Mucosa of descending colon (tissue), 3 donors: ENCODE results near the gene RCAN1. TPM values are rescaled to one million over a fixed set of nuclear protein-coding genes. Genes with fewer than 3 reads are reported as not detected.

Source experiments
- ATAC-seq: fragments of 200-7000 bp; cut with Tn5 transposase; one replicate; pipeline ENCODE4 v1.9.1; 2020; ENCODE audit warnings: mild to moderate bottlenecking, moderate library complexity
- DNase-seq, 3 donors: peaks; one replicate each; pipeline ENCODE4 v3.0.0-alpha.2; 2020
- H3K36me3 ChIP-seq: fragments of 200-600 bp; one replicate; pipeline ENCODE4 v1.8.0; 2021; ENCODE audit warnings: low read depth, mild to moderate bottlenecking
- H3K4me1 ChIP-seq: fragments of 200-600 bp; one replicate; pipeline ENCODE4 v1.8.0; 2021; ENCODE audit warnings: low read depth, mild to moderate bottlenecking
- H3K4me3 ChIP-seq: fragments of 200-600 bp; one replicate; pipeline ENCODE4 v1.8.0; 2021; ENCODE audit warnings: mild to moderate bottlenecking
- H3K9me3 ChIP-seq: fragments of 200-600 bp; one replicate; pipeline ENCODE4 v1.8.0; 2021; ENCODE audit warnings: mild to moderate bottlenecking
- intact Hi-C, 2 donors: fragments of 100-400 bp; cut with DNase I in 1 of 2; cut with micrococcal nuclease in 1 of 2; formaldehyde crosslinking; loops; one replicate each; pipeline versions ENCODE4 v1.11.0 to v1.11.1; 2022; cut with DNase I, micrococcal nuclease
- total RNA-seq, 3 donors: library from RNA; stranded (reverse); fragmentation: NEBNext Ultra II Directional in 2 of 3; extraction: Animal tissue kit (Norgen Biotek cat#: 25700) in 2 of 3; gene quantifications; one replicate each; pipeline versions ENCODE4 v1.2.1 to v1.2.4, GENCODE V29; 2021 to 2023
- TF ChIP-seq, protein P1 (sequence below): fragments of 200-600 bp; IDR thresholded peaks from one replicate; pipeline ENCODE4 v1.8.0; 2022; ENCODE audit warnings: antibody characterized with exemption, mild to moderate bottlenecking
- donor health status: DM: no; HTN: no; CAD: no; lungs with moderate emphysema.
- donor health status: DM: no; HTN: no; CAD: no.
- donor health status: DM: no; HTN: yes; CAD: no.

Gene RCAN1
- total RNA-seq, 3 donors from 2014 or later: 44.4 to 55.2 (median 50.7) TPM

DNA sequence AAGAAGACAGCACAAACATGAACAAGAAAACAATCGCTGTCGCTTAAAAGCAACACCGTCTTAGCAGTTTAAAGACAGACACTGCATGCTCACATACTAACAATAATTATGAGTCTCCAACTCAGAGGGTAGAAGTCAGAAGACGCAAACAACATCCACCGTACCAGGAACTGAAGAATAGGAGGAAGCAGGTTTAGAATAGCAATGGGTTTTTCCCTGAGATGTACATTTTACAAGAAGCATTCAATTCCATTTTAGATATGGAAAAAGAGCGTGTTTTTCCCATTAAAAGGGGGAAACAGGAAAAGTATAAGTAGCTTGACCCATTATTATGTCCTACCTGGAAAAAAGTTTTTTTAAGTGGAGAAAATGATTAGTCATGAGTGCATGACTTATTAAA lies 68.4 kb downstream of the RCAN1 start:
- no peak overlapping the region for H3K4me3 ChIP-seq

GRCh38 chr21:34545079-34545884 lies 69.6 kb downstream of the RCAN1 start:
- TF ChIP-seq, protein P1, sequence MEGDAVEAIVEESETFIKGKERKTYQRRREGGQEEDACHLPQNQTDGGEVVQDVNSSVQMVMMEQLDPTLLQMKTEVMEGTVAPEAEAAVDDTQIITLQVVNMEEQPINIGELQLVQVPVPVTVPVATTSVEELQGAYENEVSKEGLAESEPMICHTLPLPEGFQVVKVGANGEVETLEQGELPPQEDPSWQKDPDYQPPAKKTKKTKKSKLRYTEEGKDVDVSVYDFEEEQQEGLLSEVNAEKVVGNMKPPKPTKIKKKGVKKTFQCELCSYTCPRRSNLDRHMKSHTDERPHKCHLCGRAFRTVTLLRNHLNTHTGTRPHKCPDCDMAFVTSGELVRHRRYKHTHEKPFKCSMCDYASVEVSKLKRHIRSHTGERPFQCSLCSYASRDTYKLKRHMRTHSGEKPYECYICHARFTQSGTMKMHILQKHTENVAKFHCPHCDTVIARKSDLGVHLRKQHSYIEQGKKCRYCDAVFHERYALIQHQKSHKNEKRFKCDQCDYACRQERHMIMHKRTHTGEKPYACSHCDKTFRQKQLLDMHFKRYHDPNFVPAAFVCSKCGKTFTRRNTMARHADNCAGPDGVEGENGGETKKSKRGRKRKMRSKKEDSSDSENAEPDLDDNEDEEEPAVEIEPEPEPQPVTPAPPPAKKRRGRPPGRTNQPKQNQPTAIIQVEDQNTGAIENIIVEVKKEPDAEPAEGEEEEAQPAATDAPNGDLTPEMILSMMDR: no peak
- intact Hi-C loops: no loop called here
- DNase-seq (peak; percentile 37 to 53 (median 46)), ATAC-seq (peak; percentile 34)
- no peak overlapping the region for H3K4me3 ChIP-seq
- no peaks in the 10 kb centered on the region for H3K36me3 ChIP-seq
- H3K9me3 ChIP-seq: no peaks in the 10 kb centered on the region
- peaks cover 35% of the 10 kb centered on the region for H3K4me1 ChIP-seq

More for the DNA sequence above, 68.4 kb downstream of the RCAN1 start:
- DNase-seq: no peak
- intact Hi-C loops: no loop called here
- Histone ChIP-seq H3K36me3 (no peaks in the 10 kb centered on the region), H3K9me3 (no peaks in the 10 kb centered on the region), H3K4me1 (peaks cover 35% of the 10 kb centered on the region)
- TF ChIP-seq, protein P1: no peak
- no peak for ATAC-seq

- TF ChIP-seq, protein P1: no peak
- ATAC-seq: peak; percentile 75
- Histone ChIP-seq H3K4me1 (peaks cover 35% of the 10 kb centered on the region), H3K4me3 (no peak overlapping the region), H3K36me3 (no peaks in the 10 kb centered on the region), H3K9me3 (no peaks in the 10 kb centered on the region)
- intact Hi-C loops: no loop called here
- peak in 2 of 3 donors; percentile 74 to 94 for DNase-seq
These were observed 70.8 kb downstream of the RCAN1 start for GRCh38 chr21:34544032-34544496.

DNA sequence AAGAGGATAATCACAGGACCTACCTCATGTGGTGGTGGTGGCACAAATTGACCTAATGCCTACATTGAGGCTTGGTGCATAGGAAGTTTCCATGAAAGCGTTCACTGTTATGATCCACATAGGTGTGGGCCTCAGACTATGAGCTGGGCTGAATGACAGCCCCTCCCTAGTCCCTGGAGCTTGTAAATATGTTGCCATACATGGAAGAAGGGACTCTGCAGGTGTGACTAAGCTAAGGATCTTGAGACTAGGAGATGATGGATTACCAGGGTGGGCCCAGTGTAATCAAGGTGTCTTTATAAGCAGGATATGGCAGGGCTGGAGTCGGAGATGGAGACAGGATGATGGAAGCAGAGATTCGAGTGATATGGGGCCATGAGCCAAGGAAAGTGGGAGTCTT lies 71.9 kb downstream of the RCAN1 start:
- Histone ChIP-seq H3K36me3 (no peaks in the 10 kb centered on the region), H3K9me3 (no peaks in the 10 kb centered on the region), H3K4me1 (peaks cover 35% of the 10 kb centered on the region), H3K4me3 (no peak overlapping the region)
- ATAC-seq (peak; percentile 90), DNase-seq (peak in 1 of 3 donors; percentile 63)
- TF ChIP-seq, protein P1: no peak
- intact Hi-C loops: no loop called here

- peaks cover 24% of the 10 kb centered on the region for H3K4me1 ChIP-seq
- ATAC-seq: no peak
- intact Hi-C loops: no loop called here
These were observed 74.7 kb downstream of the RCAN1 start for GRCh38 chr21:34540206-34540605.

More at GRCh38 chr21:34540206-34540605, 74.7 kb downstream of the RCAN1 start:
- TF ChIP-seq, protein P1: no peak
- Histone ChIP-seq H3K4me3 (no peak overlapping the region), H3K36me3 (no peaks in the 10 kb centered on the region), H3K9me3 (no peaks in the 10 kb centered on the region)
- no peak for DNase-seq
